Neural cell (in vitro differentiated cells): ENCODE data around the gene RFT1. TPM values are rescaled to one million over a fixed set of nuclear protein-coding genes. Genes with fewer than 3 reads are reported as not detected.

Source experiments
- H2AFZ ChIP-seq: fragments of 200-600, 300-800 bp; sonication (generic), shearing (Covaris generic); 2 replicates; pipeline ENCODE4 v1.6.0; 2014; ENCODE audit warnings: low read depth, mild to moderate bottlenecking, antibody characterized with exemption, low read length, moderate library complexity
- H3F3A ChIP-seq: fragments of 200-600 bp; shearing (Covaris generic); 2 replicates; pipeline ENCODE4 v1.6.1; 2016; ENCODE audit warnings: mild to moderate bottlenecking, moderate library complexity, mixed read lengths, antibody characterized with exemption, low read length; ENCODE audit not compliant: insufficient read depth, poor library complexity, severe bottlenecking
- H3K27ac ChIP-seq: fragments of 200-600, 300-800 bp; sonication (generic), shearing (Covaris generic); 2 replicates; pipeline ENCODE4 v1.5.1; 2014; ENCODE audit warnings: mild to moderate bottlenecking, low read length, moderate library complexity
- H3K27me3 ChIP-seq: fragments of 300-800, 200-600 bp; sonication (generic), shearing (Covaris generic); 2 replicates; pipeline ENCODE4 v1.6.0; 2014; ENCODE audit warnings: mild to moderate bottlenecking, low read depth, low read length, moderate library complexity; ENCODE audit not compliant: insufficient read depth
- H3K36me3 ChIP-seq: fragments of 300-800, 200-600 bp; sonication (generic), shearing (Covaris generic); 2 replicates; pipeline ENCODE4 v1.5.1; 2014; ENCODE audit warnings: mild to moderate bottlenecking, antibody characterized with exemption, low read length, moderate library complexity; ENCODE audit not compliant: insufficient read depth
- H3K4me2 ChIP-seq: fragments of 300-800, 200-600 bp; sonication (generic), shearing (Covaris generic); 2 replicates; pipeline ENCODE4 v1.6.0; 2014; ENCODE audit warnings: mild to moderate bottlenecking, low read length
- H3K4me3 ChIP-seq: fragments of 300-800, 200-600 bp; sonication (generic), shearing (Covaris generic); 2 replicates; pipeline ENCODE4 v1.5.1; 2014; ENCODE audit warnings: mild to moderate bottlenecking, low read length, moderate library complexity
- H3K79me2 ChIP-seq: fragments of 200-600 bp; shearing (Covaris generic); replicated peaks from 2 replicates; pipeline ENCODE4 v1.6.0; 2014; ENCODE audit warnings: mild to moderate bottlenecking, low read length, moderate library complexity; ENCODE audit not compliant: insufficient read depth
- H3K9ac ChIP-seq: fragments of 300-800, 200-600 bp; sonication (generic), shearing (Covaris generic); 2 replicates; pipeline ENCODE4 v1.6.1; 2016; ENCODE audit warnings: mild to moderate bottlenecking, low read length, mixed read lengths
- H3K9me2 ChIP-seq: fragments of 200-600 bp; shearing (Covaris generic); 2 replicates; pipeline ENCODE4 v1.6.1; 2016; ENCODE audit warnings: mild to moderate bottlenecking, low read length, mixed read lengths; ENCODE audit not compliant: insufficient read depth
- H3K9me3 ChIP-seq: fragments of 200-600, 300-800 bp; sonication (generic), shearing (Covaris generic); 2 replicates; pipeline ENCODE4 v1.6.1; 2016; ENCODE audit warnings: mild to moderate bottlenecking, mixed run types, low read length, moderate library complexity, mixed read lengths
- H4K20me1 ChIP-seq: fragments of 200-600 bp; shearing (Covaris generic); 2 replicates; pipeline ENCODE4 v1.6.1; 2016; ENCODE audit warnings: mild to moderate bottlenecking, mixed run types; ENCODE audit not compliant: insufficient read depth
- CTCF ChIP-seq: fragments of 450-650 bp; IDR thresholded peaks from 2 replicates; pipeline ENCODE4 v1.5.1; 2014; ENCODE audit warnings: antibody characterized with exemption, mild to moderate bottlenecking, moderate library complexity; ENCODE audit not compliant: poor library complexity, severe bottlenecking
- EP300 ChIP-seq: fragments of 450-650 bp; conservative IDR thresholded peaks from 2 replicates; pipeline ENCODE4 v1.6.1; 2014; ENCODE audit warnings: antibody characterized with exemption, mild to moderate bottlenecking, moderate library complexity; ENCODE audit not compliant: poor library complexity, severe bottlenecking
- EZH2 ChIP-seq: fragments of 200-600, 300-800 bp; shearing (Covaris generic), sonication (generic); IDR thresholded peaks from 2 replicates; pipeline ENCODE4 v1.6.1; 2014; ENCODE audit warnings: antibody characterized with exemption, low read length, borderline replicate concordance, mild to moderate bottlenecking; ENCODE audit not compliant: insufficient read depth, poor library complexity, severe bottlenecking
- MXI1 ChIP-seq: fragments of 450-650 bp; conservative IDR thresholded peaks from 2 replicates; pipeline ENCODE4 v1.6.1; 2014; ENCODE audit warnings: antibody characterized with exemption, mild to moderate bottlenecking; ENCODE audit not compliant: poor library complexity, severe bottlenecking
- POLR2AphosphoS5 ChIP-seq: IDR thresholded peaks from 2 replicates; pipeline ENCODE4 v1.6.1; 2012
- RAD21 ChIP-seq: fragments of 450-650 bp; conservative IDR thresholded peaks from 2 replicates; pipeline ENCODE4 v1.6.1; 2014; ENCODE audit warnings: antibody characterized with exemption, mild to moderate bottlenecking, moderate library complexity
- REST ChIP-seq: IDR thresholded peaks from 2 replicates; pipeline ENCODE4 v1.6.1; 2012; ENCODE audit warnings: borderline replicate concordance
- SMC3 ChIP-seq: fragments of 450-650 bp; conservative IDR thresholded peaks from 2 replicates; pipeline ENCODE4 v1.6.1; 2014; ENCODE audit warnings: antibody characterized with exemption, mild to moderate bottlenecking, moderate library complexity; ENCODE audit not compliant: poor library complexity
- TAF1 ChIP-seq: IDR thresholded peaks from 2 replicates; pipeline ENCODE4 v1.6.1; 2012; ENCODE audit warnings: low read depth
- polyA plus RNA-seq: library from polyadenylated mRNA; depleted of rRNA; stranded (reverse); fragments of >200 nt; gene quantifications from 2 replicates; pipeline ENCODE4 v1.2.3, GENCODE V29; 2014

The RFT1 gene
- polyA plus RNA-seq, 1 donor from 2014 or later, result 6.1 TPM

GRCh38 chr3:53144862-53145712 lies 14.9 kb upstream of the RFT1 start:
- Histone ChIP-seq H3K27ac (no peak overlapping the region), H3K4me3 (no peak overlapping the region), H3K9me2 (no peaks in the 10 kb centered on the region), H3F3A (no peaks in the 10 kb centered on the region), H3K27me3 (no peaks in the 10 kb centered on the region), H3K9ac (no peak overlapping the region), H3K4me2 (no peak overlapping the region), H3K36me3 (no peaks in the 10 kb centered on the region), H4K20me1 (no peaks in the 10 kb centered on the region), H2AFZ (no peak overlapping the region), H3K9me3 (no peaks in the 10 kb centered on the region), H3K79me2 (no peaks in the 10 kb centered on the region)
- no peak for TF ChIP-seq EZH2
- no peak for TF ChIP-seq CTCF
- TF ChIP-seq TAF1, result no peak
- no peak for TF ChIP-seq RAD21
- TF ChIP-seq EP300, result no peak
- no peak for TF ChIP-seq SMC3

GRCh38 chr3:53144446-53144845 lies 14.2 kb upstream of the RFT1 start:
- Histone ChIP-seq H3K79me2 (no peaks in the 10 kb centered on the region), H3K27me3 (no peaks in the 10 kb centered on the region), H3K36me3 (no peaks in the 10 kb centered on the region), H3K4me2 (no peak overlapping the region), H3F3A (no peaks in the 10 kb centered on the region), H3K27ac (no peak overlapping the region), H3K9me3 (no peaks in the 10 kb centered on the region), H3K9me2 (no peaks in the 10 kb centered on the region), H4K20me1 (no peaks in the 10 kb centered on the region), H2AFZ (no peak overlapping the region), H3K4me3 (no peak overlapping the region), H3K9ac (no peak overlapping the region)
- no peak for TF ChIP-seq RAD21
- TF ChIP-seq CTCF, result no peak
- no peak for TF ChIP-seq EP300
- no peak for TF ChIP-seq SMC3
- no peak for TF ChIP-seq POLR2AphosphoS5
- TF ChIP-seq MXI1, result no peak
- TF ChIP-seq EZH2, result no peak
- TF ChIP-seq REST, result no peak
- no peak for TF ChIP-seq TAF1
